GM12878 (cell line): ENCODE data around the gene HACE1. TPM values are rescaled to one million over a fixed set of nuclear protein-coding genes. Genes with fewer than 3 reads are reported as not detected.

Source experiments
- ATAC-seq: fragments of 200-7000 bp; cut with Tn5 transposase; 3 replicates; pipeline ENCODE4 v1.9.1; 2020; ENCODE audit warnings: mild to moderate bottlenecking, moderate library complexity
- BruUV-seq: library from RNA; stranded (reverse); fragments of 400-500 nt; replicated peaks from 2 replicates; lab custom pipeline; 2021; lab: Mats Ljungman, UMichigan
- CTCF ChIA-PET: fragments of 300-600 bp; sonication (Branson Sonifier 250); formaldehyde crosslinking; extraction: SDS; loops from one replicate; lab custom pipeline; 2021; ENCODE audit warnings: inconsistent platforms; lab: Yijun Ruan, JAX
- POLR2A ChIA-PET: fragments of 350-600 bp; formaldehyde crosslinking; extraction: SDS; loops from one replicate; lab custom pipeline; 2021; ENCODE audit warnings: inconsistent platforms; lab: Charles Lee
- RAD21 ChIA-PET: fragments of 300-600 bp; sonication (Branson Sonifier 250); formaldehyde crosslinking; loops from one replicate; lab custom pipeline; 2023; ENCODE audit warnings: antibody characterized with exemption; ENCODE audit not compliant: unreplicated experiment; lab: Charles Lee
- SMC1A ChIA-PET: fragments of 300-600 bp; sonication (Branson Sonifier 250); formaldehyde crosslinking; loops from one replicate; lab custom pipeline; 2023; ENCODE audit not compliant: unreplicated experiment, uncharacterized antibody; lab: Charles Lee
- DNase-seq: peaks from one replicate; pipeline ENCODE4 v3.0.0-alpha.2; 2011; ENCODE audit warnings: low read depth, low spot score
- FAIRE-seq: peaks from 3 replicates; lab custom pipeline; 2011; peaks lifted over from hg19 to GRCh38; lab: Jason Lieb, UNC
- H2AFZ ChIP-seq: 2 replicates; pipeline ENCODE4 v1.6.0; 2011; ENCODE audit warnings: low read depth, low read length, control low read depth; ENCODE audit not compliant: control insufficient read depth
- H3K27ac ChIP-seq: 2 replicates; pipeline ENCODE4 v1.5.1; 2011; ENCODE audit warnings: control low read depth; ENCODE audit not compliant: control insufficient read depth, insufficient read depth
- H3K27me3 ChIP-seq, 2 experiments: replicated peaks in 1 of 2; 2 replicates each; pipeline versions ENCODE4 v1.6.0 to v1.6.1; 2011; ENCODE audit warnings: low read length in 1 of 2; ENCODE audit not compliant: control insufficient read depth in 2 of 2, insufficient read depth in 2 of 2
- H3K36me3 ChIP-seq, 2 experiments: 2 replicates each; pipeline ENCODE4 v1.5.1; 2011; ENCODE audit warnings: low read length in 1 of 2; ENCODE audit not compliant: control insufficient read depth in 2 of 2, insufficient read depth in 2 of 2
- H3K4me1 ChIP-seq: 2 replicates; pipeline ENCODE4 v1.6.1; 2011; ENCODE audit warnings: mild to moderate bottlenecking, low read length, moderate library complexity, mixed read lengths; ENCODE audit not compliant: control insufficient read depth, insufficient read depth
- H3K4me2 ChIP-seq: 2 replicates; pipeline ENCODE4 v1.6.0; 2011; ENCODE audit warnings: control low read depth; ENCODE audit not compliant: control insufficient read depth, insufficient read depth
- H3K4me3 ChIP-seq: fragments of 200-600 bp; sonication (generic); 2 replicates; pipeline ENCODE4 v1.5.1; 2016
- H3K79me2 ChIP-seq: 2 replicates; pipeline ENCODE4 v1.6.0; 2011; ENCODE audit warnings: low read length; ENCODE audit not compliant: control insufficient read depth, insufficient read depth
- H3K9ac ChIP-seq: 2 replicates; pipeline ENCODE4 v1.8.0; 2011; ENCODE audit warnings: low read length, control low read depth, mixed read lengths; ENCODE audit not compliant: control insufficient read depth, insufficient read depth
- H3K9me3 ChIP-seq: replicated peaks from 3 replicates; pipeline ENCODE4 v1.5.1; 2011; ENCODE audit warnings: mild to moderate bottlenecking, low read length; ENCODE audit not compliant: control insufficient read depth, insufficient read depth
- H4K20me1 ChIP-seq: 2 replicates; pipeline ENCODE4 v1.6.0; 2011; ENCODE audit not compliant: control insufficient read depth, insufficient read depth
- ASH2L ChIP-seq: fragments of 300-600, 200-600 bp; sonication (generic); IDR thresholded peaks from 2 replicates; pipeline ENCODE4 v1.6.1; 2017; ENCODE audit warnings: low read depth, mild to moderate bottlenecking, borderline replicate concordance
- CREB1 ChIP-seq: IDR thresholded peaks from 2 replicates; pipeline ENCODE4 v1.6.1; 2012; ENCODE audit warnings: low read depth, mild to moderate bottlenecking, inconsistent platforms
- CTCF ChIP-seq, 3 experiments: IDR thresholded peaks in 2 of 3; conservative IDR thresholded peaks in 1 of 3; 2 replicates each; pipeline ENCODE4 v1.5.1; 2011; ENCODE audit warnings: low read depth in 3 of 3, low read length in 3 of 3, mild to moderate bottlenecking in 3 of 3, control low read depth in 2 of 3, moderate library complexity in 2 of 3, inconsistent platforms in 1 of 3, mixed read lengths in 1 of 3; ENCODE audit not compliant: control insufficient read depth in 2 of 3, insufficient read depth in 1 of 3; ENCODE audit errors: extremely low read depth in 1 of 3
- GATAD2B ChIP-seq: fragments of 450-650 bp; conservative IDR thresholded peaks from 2 replicates; pipeline ENCODE4 v1.6.1; 2017; ENCODE audit warnings: low read depth, mild to moderate bottlenecking, moderate library complexity
- HCFC1 ChIP-seq: fragments of 150-350 bp; IDR thresholded peaks from 2 replicates; pipeline ENCODE4 v1.6.1; 2014; ENCODE audit warnings: low read length
- HDAC6 ChIP-seq: fragments of 200-600 bp; sonication (generic); IDR thresholded peaks from one replicate; pipeline ENCODE4 v1.8.0; 2017; ENCODE audit warnings: antibody characterized with exemption; ENCODE audit not compliant: unreplicated experiment
- IKZF2 ChIP-seq, 2 experiments: fragments of 450-650 bp; IDR thresholded peaks; 2 replicates each; pipeline ENCODE4 v1.6.1; 2017; ENCODE audit warnings: mild to moderate bottlenecking in 2 of 2, moderate library complexity in 2 of 2
- IRF4 ChIP-seq: IDR thresholded peaks from 2 replicates; pipeline ENCODE4 v1.6.1; 2011; ENCODE audit warnings: low read depth, low read length
- JUND ChIP-seq: IDR thresholded peaks from 2 replicates; pipeline ENCODE4 v1.6.1; 2012; ENCODE audit warnings: low read depth, mild to moderate bottlenecking, low read length, improper control_type of control experiment, moderate library complexity
- MTA3 ChIP-seq: IDR thresholded peaks from 2 replicates; pipeline ENCODE4 v1.6.1; 2012; ENCODE audit warnings: low read length, inconsistent platforms, borderline replicate concordance
- MYC ChIP-seq: IDR thresholded peaks from 2 replicates; pipeline ENCODE4 v1.6.1; 2011; ENCODE audit warnings: mild to moderate bottlenecking, low read length, moderate library complexity, inconsistent platforms; ENCODE audit not compliant: insufficient read depth, insufficient replicate concordance, insufficient read length, severe bottlenecking
- NFIC ChIP-seq: IDR thresholded peaks from 2 replicates; pipeline ENCODE4 v1.6.1; 2012; ENCODE audit warnings: low read depth, mild to moderate bottlenecking, inconsistent platforms, low read length, moderate library complexity
- RAD21 ChIP-seq: IDR thresholded peaks from 2 replicates; pipeline ENCODE4 v1.6.1; 2011; ENCODE audit warnings: mild to moderate bottlenecking, low read depth, low read length, moderate library complexity; ENCODE audit not compliant: insufficient read depth
- RUNX3 ChIP-seq: IDR thresholded peaks from 2 replicates; pipeline ENCODE4 v1.6.1; 2012; ENCODE audit warnings: low read length, inconsistent platforms
- SIN3A ChIP-seq: IDR thresholded peaks from 2 replicates; pipeline ENCODE4 v1.6.1; 2012; ENCODE audit warnings: low read depth, low read length, improper control_type of control experiment
- SMC3 ChIP-seq: IDR thresholded peaks from 2 replicates; pipeline ENCODE4 v1.6.1; 2011; ENCODE audit warnings: low read length, improper control_type of control experiment, borderline replicate concordance
- SREBF1 ChIP-seq: IDR thresholded peaks from 2 replicates; pipeline ENCODE4 v1.6.1; 2012; ENCODE audit warnings: mild to moderate bottlenecking, low read length
- ZBED1 ChIP-seq: IDR thresholded peaks from 2 replicates; pipeline ENCODE4 v1.6.1; 2016; ENCODE audit warnings: borderline replicate concordance
- ZNF24 ChIP-seq: fragments of 450-650 bp; IDR thresholded peaks from 2 replicates; pipeline ENCODE4 v1.6.1; 2017; ENCODE audit warnings: antibody characterized with exemption, mild to moderate bottlenecking
- WGBS: methylation state at CpG from one replicate; pipeline ENCODE4 v1.1.6; 2016; ENCODE audit warnings: low lambda C conversion rate; ENCODE audit not compliant: insufficient replicate concordance, insufficient coverage; ENCODE audit errors: missing lambda C conversion rate; 5-methylcytosine and 5-hydroxymethylcytosine counted together
- in situ Hi-C: fragments of 300-500 bp; cut with MboI; formaldehyde crosslinking; loops from 9 replicates; pipeline ENCODE4 v1.14.3; 2018; ENCODE audit warnings: mixed read lengths
- intact Hi-C: fragments of 100-400 bp; cut with micrococcal nuclease; formaldehyde crosslinking; loops from one replicate; pipeline ENCODE4 v1.14.2; 2022; ENCODE audit not compliant: unreplicated experiment
- polyA plus RNA-seq, 11 experiments: library from polyadenylated mRNA; depleted of rRNA in 4 of 11; unstranded in 6 of 11; stranded (reverse) in 5 of 11; fragments of >200 nt; fragmentation: Nextera tagmentation in 4 of 11; fragmentation: Illumina TruSeq in 1 of 11; extraction: Ambion mirVana in 4 of 11; extraction: Trizol in 1 of 11; gene quantifications; 1 replicate in 1 of 11; 2 replicates in 10 of 11; pipeline versions ENCODE4 v1.2.1 to v1.2.3, GENCODE V29; 2011 to 2016; ENCODE audit warnings: inconsistent platforms in 2 of 11, missing spikeins in 2 of 11, low read depth in 1 of 11
- total RNA-seq, 4 experiments: library from RNA; depleted of rRNA in 3 of 4; stranded (reverse); fragments of >200 nt in 3 of 4; fragmentation: Illumina TruSeq in 1 of 4; extraction: Trizol in 1 of 4; gene quantifications; 2 replicates each; pipeline versions ENCODE4 v1.2.1 to v1.2.3, GENCODE V29; 2013 to 2021
- TF ChIP-seq, protein P1 (sequence below): IDR thresholded peaks from 2 replicates; pipeline ENCODE4 v1.6.1; 2012; ENCODE audit warnings: low read length, inconsistent platforms

HACE1 gene
- total and polyA plus RNA-seq, 10 of the 15 experiments (the other 5 are each of a cell fraction or from before 2014, with no cell fraction given): 1.6 to 16.9 (median 5.6) TPM

DNA sequence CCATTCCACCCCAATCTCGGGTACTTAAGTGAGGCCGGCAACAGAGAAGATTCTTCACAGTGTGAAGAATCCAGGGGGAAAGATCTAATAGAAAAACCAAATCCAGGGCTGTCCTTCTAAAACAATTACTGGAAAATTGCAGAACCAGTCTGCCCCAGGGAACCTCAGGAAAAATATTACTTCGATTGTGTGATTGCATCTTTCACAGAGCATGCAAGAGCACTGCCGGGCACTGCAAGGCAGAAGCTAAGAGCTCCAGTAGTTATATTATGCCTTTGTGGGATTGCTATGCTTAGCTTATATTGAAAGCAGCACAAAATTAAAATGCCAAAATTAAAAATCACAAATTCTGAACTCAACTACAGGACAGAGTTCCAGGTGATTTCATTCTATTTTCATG lies 175.9 kb downstream of the HACE1 start (continued):
- TF ChIP-seq ASH2L: no peak
- TF ChIP-seq IRF4: no peak

DNA sequence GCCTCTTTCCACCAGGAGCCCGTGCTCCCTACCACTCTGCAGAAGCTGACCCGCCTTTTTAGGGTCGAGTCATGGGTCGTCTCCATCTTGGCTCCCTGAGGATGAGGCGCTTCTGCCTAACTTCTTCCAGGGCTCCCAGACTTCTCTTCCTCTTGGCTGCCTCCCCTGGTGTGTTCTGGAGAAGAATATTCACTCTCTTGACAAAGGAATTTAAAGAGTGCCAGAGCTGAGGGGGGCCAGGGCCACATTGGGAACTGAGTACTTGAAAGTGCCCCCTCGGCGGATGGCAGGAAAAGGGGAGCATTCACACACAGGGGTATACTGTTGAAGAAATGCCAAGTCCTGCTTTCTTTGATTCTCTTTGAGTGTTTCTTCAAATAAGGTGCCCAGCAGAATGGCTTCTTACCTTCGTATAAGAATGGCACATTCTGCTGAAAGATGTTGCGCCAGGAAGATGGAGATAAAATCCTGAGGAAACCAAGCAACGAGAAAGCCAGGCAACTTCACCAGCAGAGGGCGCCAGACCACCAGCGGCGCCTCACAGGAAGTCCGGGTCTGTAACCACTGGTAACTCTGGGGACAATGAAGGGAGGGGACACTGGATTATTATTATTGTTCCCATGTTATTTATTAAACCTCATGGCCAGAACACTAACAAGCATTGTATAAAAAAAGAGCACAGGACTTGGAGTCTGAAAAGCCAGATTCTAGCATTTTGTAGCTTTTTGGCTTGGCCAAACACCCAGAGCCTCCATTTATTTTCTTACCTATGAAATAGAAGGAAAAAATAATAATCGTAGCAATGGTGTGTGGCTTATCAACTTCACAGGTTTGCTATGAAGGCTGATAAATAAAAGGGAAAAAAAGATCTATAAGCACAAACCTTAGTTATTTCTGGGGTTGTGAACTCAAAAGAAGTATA lies 176.7 kb downstream of the HACE1 start:
- CTCF ChIA-PET: interaction anchor here (0.7 to 5.3 kb wide), 14 partner anchors 9 to 395 kb away, joined by 3 to 37 read pairs (median 4); no protein-coding TSS in a partner anchor
- Histone ChIP-seq H3K4me2 (no peak overlapping the region), H4K20me1 (no peaks in the 10 kb centered on the region), H3K27ac (no peak overlapping the region), H3K4me3 (no peak overlapping the region), H3K9ac (no peak overlapping the region), H2AFZ (peak overlapping the region; percentile 66), H3K79me2 (no peaks in the 10 kb centered on the region), H3K9me3 (no peaks in the 10 kb centered on the region), H3K4me1 (no peaks in the 10 kb centered on the region), H3K36me3 (no peaks in the 10 kb centered on the region), H3K27me3 (no peaks in the 10 kb centered on the region)
- POLR2A ChIA-PET: no interaction called here
- no TSS peak for BruUV-seq
- RAD21 ChIA-PET: interaction anchor here (1.0 to 1.7 kb wide), 2 partner anchors 86 to 394 kb away, joined by 3 to 8 read pairs; no protein-coding TSS in a partner anchor
- 29% methylated on average over 15 of the region's 15 CpGs for WGBS
- DNase-seq: no peak
- intact Hi-C loops (loop anchor here (1.0 to 5.0 kb wide), 2 partner anchors 88 to 394 kb away; no protein-coding TSS in a partner anchor), in situ Hi-C loops (no loop called here)
- no peak for FAIRE-seq
- peak; percentile 93 for ATAC-seq
- SMC1A ChIA-PET: interaction anchor here (1.1 to 1.9 kb wide), 4 partner anchors 10 to 94 kb away, joined by 3 to 9 read pairs (median 6); no protein-coding TSS in a partner anchor
- TF ChIP-seq GATAD2B: no peak
- no peak for TF ChIP-seq ZNF24
- no peak for TF ChIP-seq MTA3
- no peak for TF ChIP-seq JUND
- no peak for TF ChIP-seq CREB1
- TF ChIP-seq SMC3: peak; percentile 63; the same call in 1 of the 2 replicates
- no peak for TF ChIP-seq ZBED1
- TF ChIP-seq HDAC6: no peak
- TF ChIP-seq SREBF1: no peak
- peak; percentile 29; the same call in 1 of the 2 replicates for TF ChIP-seq RUNX3
- no peak for TF ChIP-seq HCFC1
- TF ChIP-seq SIN3A: no peak
- TF ChIP-seq, protein P1, sequence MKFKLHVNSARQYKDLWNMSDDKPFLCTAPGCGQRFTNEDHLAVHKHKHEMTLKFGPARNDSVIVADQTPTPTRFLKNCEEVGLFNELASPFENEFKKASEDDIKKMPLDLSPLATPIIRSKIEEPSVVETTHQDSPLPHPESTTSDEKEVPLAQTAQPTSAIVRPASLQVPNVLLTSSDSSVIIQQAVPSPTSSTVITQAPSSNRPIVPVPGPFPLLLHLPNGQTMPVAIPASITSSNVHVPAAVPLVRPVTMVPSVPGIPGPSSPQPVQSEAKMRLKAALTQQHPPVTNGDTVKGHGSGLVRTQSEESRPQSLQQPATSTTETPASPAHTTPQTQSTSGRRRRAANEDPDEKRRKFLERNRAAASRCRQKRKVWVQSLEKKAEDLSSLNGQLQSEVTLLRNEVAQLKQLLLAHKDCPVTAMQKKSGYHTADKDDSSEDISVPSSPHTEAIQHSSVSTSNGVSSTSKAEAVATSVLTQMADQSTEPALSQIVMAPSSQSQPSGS: no peak
- TF ChIP-seq MYC: no peak
- peak; percentile 78 for TF ChIP-seq RAD21
- peak; percentile 75 to 88 (median 77) for TF ChIP-seq CTCF (IDR thresholded peaks at IDR 0.05 in 2 of 3, conservative IDR thresholded peaks at IDR 0.05 in 1 of 3; ENCODE audit: control insufficient read depth in 2 of 3, extremely low read depth in 1 of 3, insufficient read depth in 1 of 3, low read depth in 3 of 3, low read length in 3 of 3)
- no peak for TF ChIP-seq IKZF2 (IDR thresholded peaks at IDR 0.05)
- TF ChIP-seq NFIC: no peak
